Limb (tissue), 2 donors: ENCODE results near the gene LAMA2.
"Not testable (repeated sequence)": the region's sequence is repeated elsewhere in the genome, so short reads cannot be mapped to it uniquely, and the experiment has no call there.

Source experiments
- DNase-seq, 2 donors: peaks; one replicate each; pipeline ENCODE4 v3.0.0-alpha.2; 2016; ENCODE audit errors: extremely low spot score in 2 of 2

LAMA2 gene

GRCh38 chr6:129073691-129074395, 190.9 kb downstream of the LAMA2 start:
- DNase-seq = no peak

GRCh38 chr6:129084406-129084805, 201.5 kb downstream of the LAMA2 start:
- DNase-seq = no peak

- not testable (repeated sequence) for DNase-seq
These were observed 205.5 kb downstream of the LAMA2 start for GRCh38 chr6:129088481-129088880.

GRCh38 chr6:129089357-129089756, 206.4 kb downstream of the LAMA2 start:
- DNase-seq = no peak

- DNase-seq = no peak
These were observed 211.2 kb downstream of the LAMA2 start for GRCh38 chr6:129094147-129094546.

- no peak for DNase-seq
These were observed 213.8 kb downstream of the LAMA2 start for GRCh38 chr6:129096651-129097290.

- DNase-seq = no peak
These were observed 215.2 kb downstream of the LAMA2 start for GRCh38 chr6:129098061-129098553.

GRCh38 chr6:129099696-129100095, 216.8 kb downstream of the LAMA2 start:
- no peak for DNase-seq

- DNase-seq = no peak
These were observed 217.2 kb downstream of the LAMA2 start for GRCh38 chr6:129100164-129100563.

GRCh38 chr6:129102741-129103140, 219.8 kb downstream of the LAMA2 start:
- peak; percentile 40 to 62 for DNase-seq

- DNase-seq = no peak
These were observed 221.2 kb downstream of the LAMA2 start for GRCh38 chr6:129104131-129104530.

- no peak for DNase-seq
These were observed 221.6 kb downstream of the LAMA2 start for GRCh38 chr6:129104560-129104959.

GRCh38 chr6:129105035-129105434, 222.1 kb downstream of the LAMA2 start:
- DNase-seq = no peak

- DNase-seq = no peak
These were observed 222.9 kb downstream of the LAMA2 start for GRCh38 chr6:129105793-129106192.

GRCh38 chr6:129108337-129108736, 225.4 kb downstream of the LAMA2 start:
- DNase-seq = no peak

GRCh38 chr6:129110690-129111343, 227.9 kb downstream of the LAMA2 start:
- DNase-seq = no peak

GRCh38 chr6:129111346-129111745, 228.4 kb downstream of the LAMA2 start:
- no peak for DNase-seq

- DNase-seq = no peak
These were observed 228.9 kb downstream of the LAMA2 start for GRCh38 chr6:129111853-129112252.

GRCh38 chr6:129112591-129112990, 229.7 kb downstream of the LAMA2 start:
- no peak for DNase-seq

GRCh38 chr6:129113637-129114036, 230.7 kb downstream of the LAMA2 start:
- no peak for DNase-seq

- no peak for DNase-seq
These were observed 231.9 kb downstream of the LAMA2 start for GRCh38 chr6:129114636-129115391.

GRCh38 chr6:129115471-129115870, 232.5 kb downstream of the LAMA2 start:
- no peak for DNase-seq
